Aorta (tissue), 5 donors: ENCODE data around the gene FAM187B. TPM values are rescaled to one million over a fixed set of nuclear protein-coding genes. Genes with fewer than 3 reads are reported as not detected.
A peak's percentile ranks its signal among the peaks of the same experiment; 100 is the strongest.

Experiments used
- ATAC-seq: fragments of 200-7000 bp; cut with Tn5 transposase; one replicate; pipeline ENCODE4 v1.9.1; 2022; ENCODE audit warnings: moderate library complexity; ENCODE audit not compliant: low FRiP score
- DNase-seq, 2 donors: peaks; one replicate each; pipeline ENCODE4 v3.0.0-alpha.2; 2020
- H3K27ac ChIP-seq, 2 donors: one replicate each; pipeline ENCODE4 v1.5.1; 2013; ENCODE audit warnings: low read length in 2 of 2, mild to moderate bottlenecking in 2 of 2, moderate library complexity in 2 of 2, control low read depth in 1 of 2, inconsistent platforms in 1 of 2, low read depth in 1 of 2
- H3K27me3 ChIP-seq, 2 donors: one replicate each; pipeline ENCODE4 v1.6.1; 2013; ENCODE audit warnings: control low read depth in 1 of 2, low read length in 1 of 2, mild to moderate bottlenecking in 1 of 2, moderate library complexity in 1 of 2; ENCODE audit not compliant: insufficient read depth in 2 of 2, control insufficient read depth in 1 of 2
- H3K36me3 ChIP-seq, 2 donors: one replicate each; pipeline ENCODE4 v1.6.1; 2013; ENCODE audit warnings: control low read depth in 1 of 2, low read length in 1 of 2, mild to moderate bottlenecking in 1 of 2; ENCODE audit not compliant: insufficient read depth in 2 of 2, control insufficient read depth in 1 of 2
- H3K4me1 ChIP-seq, 2 donors: one replicate each; pipeline ENCODE4 v1.6.1; 2013; ENCODE audit warnings: low read length in 2 of 2, control low read depth in 1 of 2, mild to moderate bottlenecking in 1 of 2, moderate library complexity in 1 of 2; ENCODE audit not compliant: insufficient read depth in 2 of 2, control insufficient read depth in 1 of 2
- H3K4me3 ChIP-seq, 2 donors: one replicate each; pipeline ENCODE4 v1.5.1; 2013; ENCODE audit warnings: low read length in 2 of 2, control low read depth in 1 of 2, mild to moderate bottlenecking in 1 of 2
- H3K9me3 ChIP-seq: one replicate; pipeline ENCODE4 v1.6.1; 2013; ENCODE audit warnings: mild to moderate bottlenecking, low read length; ENCODE audit not compliant: control insufficient read depth
- WGBS, 2 donors: extraction: QIAGEN DNeasy Blood & Tissue Kit; methylation state at CpG; one replicate each; pipeline ENCODE4 v1.1.7; 2013; 5-methylcytosine and 5-hydroxymethylcytosine counted together
- intact Hi-C, 2 donors: fragments of 100-400 bp; cut with DNase I; formaldehyde crosslinking; loops; one replicate each; pipeline versions ENCODE4 v1.14.2 to v1.15.0; 2022
- polyA plus RNA-seq, 2 donors: library from polyadenylated mRNA; stranded (reverse); fragments of 200-250 nt; gene quantifications; one replicate each; pipeline ENCODE4 v1.2.3, GENCODE V29; 2013
- total RNA-seq, 2 donors: library from RNA; stranded (reverse); fragmentation: NEBNext Ultra II Directional; extraction: Animal tissue kit (Norgen Biotek cat#: 25700); gene quantifications; one replicate each; pipeline ENCODE4 v1.2.1, GENCODE V29; 2021
- donor health status: healthy with polysubstance abuse.
- donor health status: Bipolar disorder and iron deficiency.
- donor health status: DM: no; HTN: no; CAD: no.
- donor health status: DM: no; HTN: no; CAD: no.
- donor health status: DM: yes; HTN: yes; CAD: no.

FAM187B gene
- total and polyA plus RNA-seq, 4 donors, result not detected

- peak in 1 of 2 donors; percentile 24 for DNase-seq
- intact Hi-C loops, result no loop called here
- H3K9me3 ChIP-seq, result no peaks in the 10 kb centered on the region
- H3K27ac ChIP-seq, result no peak overlapping the region
- H3K4me1 ChIP-seq, result no peaks in the 10 kb centered on the region
- H3K4me3 ChIP-seq, result no peak overlapping the region
- no peaks in the 10 kb centered on the region for H3K27me3 ChIP-seq
- H3K36me3 ChIP-seq, result no peaks in the 10 kb centered on the region
- peak; percentile 50 for ATAC-seq
- WGBS, 2 donors, result 94% methylated on average over 17 of the region's 17 CpGs
These were observed 26.1 kb upstream of the FAM187B start for GRCh38 chr19:35254341-35255297.

DNA sequence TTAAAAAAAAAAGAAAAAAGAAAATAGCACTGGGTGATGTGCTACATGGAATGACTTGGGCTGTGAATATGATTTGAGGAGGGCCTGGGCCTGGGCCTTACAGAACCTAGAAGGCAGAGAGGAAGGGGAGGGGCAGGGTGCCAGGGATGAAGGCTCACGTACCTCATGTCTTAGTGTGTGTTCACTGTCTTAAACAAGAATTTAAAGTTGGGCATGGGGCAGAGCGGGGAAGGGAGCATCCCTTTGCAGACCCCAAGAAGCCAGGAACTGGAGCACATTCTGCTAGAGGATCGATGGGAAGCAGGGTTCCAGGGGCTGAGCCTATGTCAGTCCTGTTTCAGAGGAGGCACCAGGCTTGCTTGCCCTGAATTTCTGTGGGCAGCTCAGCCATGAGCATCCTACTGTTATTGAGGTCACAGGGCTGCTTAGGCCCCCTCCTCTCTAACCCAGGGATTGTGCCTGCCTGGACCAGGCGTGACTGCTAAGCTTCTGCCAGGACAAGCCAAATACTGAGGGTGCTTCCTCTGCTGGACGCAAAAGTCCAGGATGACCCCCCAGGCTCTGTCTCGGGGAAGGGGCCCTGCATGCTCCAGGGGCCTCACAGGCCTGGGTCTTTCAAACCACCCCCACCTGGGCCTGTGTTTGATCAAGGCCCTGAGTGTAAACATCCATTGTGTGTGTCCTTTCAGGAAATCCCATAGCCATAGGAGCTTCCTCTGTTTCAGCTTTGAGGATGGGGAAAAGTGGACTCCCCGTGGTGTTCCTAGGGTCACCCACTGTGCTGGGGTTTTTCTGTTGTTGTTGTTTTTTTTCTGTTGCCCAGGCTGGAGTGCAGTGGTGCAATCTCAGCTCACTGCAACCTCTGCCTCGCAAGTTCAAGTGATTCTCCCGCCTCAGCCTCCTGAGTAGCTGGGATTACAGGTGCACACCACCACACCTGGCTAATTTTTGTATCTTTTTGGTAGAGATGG is 25.1 kb upstream of the FAM187B start:
- Histone ChIP-seq H3K4me3 (no peak overlapping the region), H3K27ac (no peak overlapping the region), H3K36me3 (no peaks in the 10 kb centered on the region), H3K9me3 (no peaks in the 10 kb centered on the region), H3K4me1 (no peaks in the 10 kb centered on the region), H3K27me3 (peaks cover 0 to 2% of the 10 kb centered on the region in 2 donors)
- 86 to 89% methylated on average over 9 of the region's 9 CpGs for WGBS, 2 donors
- ATAC-seq (no peak), DNase-seq (peak in 1 of 2 donors; percentile 40)
- intact Hi-C loops, result no loop called here

DNA sequence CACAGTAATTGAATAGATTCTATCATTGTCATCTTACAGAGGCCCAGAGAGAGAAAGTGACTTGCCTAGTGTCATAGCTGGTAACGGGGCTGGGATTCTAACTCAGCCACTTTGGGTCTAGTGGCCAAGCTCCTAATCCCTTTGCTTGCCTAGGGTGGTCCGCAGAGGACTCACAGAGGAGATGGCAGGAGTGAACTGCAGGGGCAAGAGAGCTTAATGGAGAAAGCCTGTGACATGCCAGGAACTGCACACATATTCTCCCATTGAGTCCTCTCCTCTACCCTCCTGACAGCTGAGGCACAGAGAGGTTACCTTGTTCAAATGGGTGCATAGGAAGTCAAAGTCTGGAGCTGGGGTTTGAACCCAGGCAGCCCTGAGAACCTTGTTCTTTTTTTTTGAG is 22.9 kb upstream of the FAM187B start:
- Histone ChIP-seq H3K4me3 (no peak overlapping the region), H3K4me1 (no peaks in the 10 kb centered on the region), H3K9me3 (no peaks in the 10 kb centered on the region), H3K36me3 (no peaks in the 10 kb centered on the region), H3K27ac (no peak overlapping the region), H3K27me3 (peaks cover 0 to 2% of the 10 kb centered on the region in 2 donors)
- 92 to 93% methylated on average over 2 of the region's 2 CpGs for WGBS, 2 donors
- DNase-seq (no peak), ATAC-seq (no peak)
- intact Hi-C loops, result no loop called here

DNA sequence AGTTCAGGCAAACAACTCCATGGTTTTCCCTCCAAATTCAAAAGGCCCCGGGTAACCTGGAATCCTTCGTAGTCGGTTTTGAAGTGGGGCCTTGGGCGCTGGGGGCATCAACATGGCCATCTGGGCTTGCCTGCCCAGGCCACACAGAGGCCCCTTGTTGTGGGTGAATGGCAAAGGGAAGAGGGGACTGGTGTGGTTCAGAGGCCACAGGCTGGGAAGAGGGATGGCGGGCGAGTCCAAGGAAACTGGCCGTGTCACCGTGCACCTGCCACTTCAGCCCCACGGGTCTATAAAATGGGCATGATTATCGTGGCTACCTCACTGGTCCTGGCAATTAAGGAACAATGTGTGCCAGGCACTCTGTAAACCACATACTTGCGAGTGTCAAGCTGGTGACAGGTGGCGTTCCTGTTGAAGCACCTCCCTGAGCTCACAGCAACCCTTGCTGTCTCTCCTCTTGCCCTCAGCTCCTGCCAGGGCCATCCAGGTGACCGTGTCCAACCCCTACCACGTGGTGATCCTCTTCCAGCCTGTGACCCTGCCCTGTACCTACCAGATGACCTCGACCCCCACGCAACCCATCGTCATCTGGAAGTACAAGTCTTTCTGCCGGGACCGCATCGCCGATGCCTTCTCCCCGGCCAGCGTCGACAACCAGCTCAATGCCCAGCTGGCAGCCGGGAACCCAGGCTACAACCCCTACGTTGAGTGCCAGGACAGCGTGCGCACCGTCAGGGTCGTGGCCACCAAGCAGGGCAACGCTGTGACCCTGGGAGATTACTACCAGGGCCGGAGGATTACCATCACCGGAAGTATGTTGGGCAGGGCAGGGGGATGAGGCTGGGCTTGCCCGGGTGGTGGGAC is 21.5 kb upstream of the FAM187B start:
- H3K9me3 ChIP-seq, result no peaks in the 10 kb centered on the region
- no peak overlapping the region for H3K27ac ChIP-seq
- no peak for ATAC-seq
- no peak overlapping the region for H3K4me3 ChIP-seq
- peak in 1 of 2 donors; percentile 69 for DNase-seq
- 92 to 93% methylated on average over 34 of the region's 34 CpGs for WGBS, 2 donors
- peaks cover 0 to 2% of the 10 kb centered on the region in 2 donors for H3K27me3 ChIP-seq
- H3K36me3 ChIP-seq, result no peaks in the 10 kb centered on the region
- no peaks in the 10 kb centered on the region for H3K4me1 ChIP-seq
- intact Hi-C loops, result no loop called here

- WGBS, 2 donors, result 5 to 7% methylated on average over 39 of the region's 39 CpGs
- peak in 1 of 2 donors; percentile 76 for DNase-seq
These were observed 20.8 kb upstream of the FAM187B start for GRCh38 chr19:35249146-35249847.

DNA sequence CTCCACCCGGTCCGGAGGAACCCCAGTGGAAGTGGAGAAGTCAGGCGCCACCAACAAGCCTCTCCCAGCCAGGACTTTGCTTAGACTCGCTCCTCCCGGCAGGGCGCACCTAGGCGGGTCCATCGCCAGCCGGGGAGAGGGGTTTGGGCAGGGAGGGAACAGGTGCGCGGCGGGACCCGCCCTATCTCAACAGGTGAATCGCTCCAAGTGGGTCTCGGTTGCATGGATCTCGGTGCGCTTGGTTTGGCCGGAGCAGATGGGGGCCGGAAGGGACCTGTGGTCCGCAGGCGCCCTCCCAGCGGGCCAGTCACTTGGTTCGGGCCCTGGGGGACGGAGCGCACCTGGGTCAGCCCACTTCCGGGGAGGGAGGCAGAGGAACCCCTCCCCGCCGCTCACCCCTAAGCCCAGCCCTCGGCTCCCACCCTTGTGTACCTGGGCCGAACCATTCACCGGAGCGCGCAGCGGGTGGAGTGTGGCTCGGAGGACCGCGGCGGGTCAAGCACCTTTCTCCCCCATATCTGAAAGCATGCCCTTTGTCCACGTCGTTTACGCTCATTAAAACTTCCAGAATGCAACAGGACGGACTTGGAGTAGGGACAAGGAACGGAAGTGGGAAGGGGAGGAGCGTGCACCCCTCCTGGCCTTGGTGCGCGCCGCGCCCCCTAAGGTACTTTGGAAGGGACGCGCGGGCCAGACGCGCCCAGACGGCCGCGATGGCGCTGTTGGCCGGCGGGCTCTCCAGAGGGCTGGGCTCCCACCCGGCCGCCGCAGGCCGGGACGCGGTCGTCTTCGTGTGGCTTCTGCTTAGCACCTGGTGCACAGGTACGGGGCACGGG is 20.0 kb upstream of the FAM187B start, which contains the start of gene LSR:
Gene LSR (plus strand): TSS at position 693 of the 836 bp plus-strand sequence. CDS start 21 bp downstream, at position 714.
- ATAC-seq (peak; percentile 73), DNase-seq (peak; percentile 78 to 83)
- intact Hi-C loops, result no loop called here
- H3K36me3 ChIP-seq, result no peaks in the 10 kb centered on the region
- peaks cover 0 to 2% of the 10 kb centered on the region in 2 donors for H3K27me3 ChIP-seq
- H3K27ac ChIP-seq, result no peak within 1 kb of the TSS
- H3K4me3 ChIP-seq, result peak within 1 kb of the TSS; percentile 0 to 51
- 1% methylated on average over 68 to 69 of the region's 69 CpGs for WGBS, 2 donors
- no peaks in the 10 kb centered on the region for H3K4me1 ChIP-seq
- no peaks in the 10 kb centered on the region for H3K9me3 ChIP-seq

More at GRCh38 chr19:35249146-35249847, 20.8 kb upstream of the FAM187B start:
- no peak overlapping the region for H3K27ac ChIP-seq
- ATAC-seq, result no peak
- no peaks in the 10 kb centered on the region for H3K9me3 ChIP-seq
- no peaks in the 10 kb centered on the region for H3K4me1 ChIP-seq
- H3K36me3 ChIP-seq, result no peaks in the 10 kb centered on the region
- intact Hi-C loops, result no loop called here
- H3K27me3 ChIP-seq, result peaks cover 0 to 2% of the 10 kb centered on the region in 2 donors
- H3K4me3 ChIP-seq, result peak overlapping the region in 1 of 2 donors; percentile 51
